T-helper 1 cell treated with Interleukin-12 subunit alpha and Interleukin-12 subunit beta and Interleukin-4 antibody, amounts not matched to agents 30 μg/mL and 1 μg/mL, for 36 hours (primary cell): ENCODE measurements around the gene ARFIP1.
A peak's percentile ranks its signal among the peaks of the same experiment; 100 is the strongest.

Source experiments
- H3K27ac Mint-ChIP-seq: one replicate; pipeline ENCODE4 v1.8.0; 2021; ENCODE audit warnings: mild to moderate bottlenecking, mixed read lengths
- H3K27me3 Mint-ChIP-seq: one replicate; pipeline ENCODE4 v1.8.0; 2021; ENCODE audit warnings: low read depth, mixed read lengths
- H3K36me3 Mint-ChIP-seq: one replicate; pipeline ENCODE4 v1.8.0; 2021; ENCODE audit warnings: low read depth, mixed read lengths
- H3K4me1 Mint-ChIP-seq: one replicate; pipeline ENCODE4 v1.8.0; 2021; ENCODE audit warnings: low read depth, mixed read lengths
- H3K4me3 Mint-ChIP-seq: one replicate; pipeline ENCODE4 v1.8.0; 2021; ENCODE audit warnings: mild to moderate bottlenecking, moderate library complexity, mixed read lengths
- H3K9me3 Mint-ChIP-seq: one replicate; pipeline ENCODE4 v1.8.0; 2021; ENCODE audit warnings: mixed read lengths

The ARFIP1 gene

GRCh38 chr4:152773953-152774352, 5.8 kb upstream of the ARFIP1 start:
- no peak overlapping the region for H3K4me3 Mint-ChIP-seq
- peaks cover 28% of the 10 kb centered on the region for H3K27me3 Mint-ChIP-seq
- H3K36me3 Mint-ChIP-seq: peaks cover 5% of the 10 kb centered on the region

GRCh38 chr4:152776352-152776751, 3.4 kb upstream of the ARFIP1 start:
- Mint-ChIP-seq H3K9me3 (no peaks in the 10 kb centered on the region), H3K27ac (no peak overlapping the region), H3K27me3 (peaks cover 24% of the 10 kb centered on the region), H3K36me3 (peaks cover 3% of the 10 kb centered on the region), H3K4me3 (no peak overlapping the region), H3K4me1 (peaks cover 25% of the 10 kb centered on the region)

More at GRCh38 chr4:152773953-152774352, 5.8 kb upstream of the ARFIP1 start:
- peaks cover 14% of the 10 kb centered on the region for H3K4me1 Mint-ChIP-seq
- no peak overlapping the region for H3K27ac Mint-ChIP-seq
- no peaks in the 10 kb centered on the region for H3K9me3 Mint-ChIP-seq

GRCh38 chr4:152777488-152777887, 2.3 kb upstream of the ARFIP1 start:
- Mint-ChIP-seq H3K4me3 (no peak overlapping the region), H3K4me1 (peaks cover 31% of the 10 kb centered on the region), H3K36me3 (peaks cover 7% of the 10 kb centered on the region), H3K27ac (no peak overlapping the region), H3K9me3 (no peaks in the 10 kb centered on the region), H3K27me3 (peaks cover 24% of the 10 kb centered on the region)

GRCh38 chr4:152778656-152779512, 870 bp upstream of the ARFIP1 start:
- H3K4me1 Mint-ChIP-seq: peaks cover 34% of the 10 kb centered on the region
- peak overlapping the region; percentile 94 for H3K27ac Mint-ChIP-seq
- peaks cover 11% of the 10 kb centered on the region for H3K36me3 Mint-ChIP-seq
- no peaks in the 10 kb centered on the region for H3K9me3 Mint-ChIP-seq
- peak overlapping the region; percentile 97 for H3K4me3 Mint-ChIP-seq
- H3K27me3 Mint-ChIP-seq: peaks cover 24% of the 10 kb centered on the region

- peak overlapping the region; percentile 97 for H3K4me3 Mint-ChIP-seq
- H3K27me3 Mint-ChIP-seq: peaks cover 24% of the 10 kb centered on the region
- peaks cover 11% of the 10 kb centered on the region for H3K36me3 Mint-ChIP-seq
- peaks cover 37% of the 10 kb centered on the region for H3K4me1 Mint-ChIP-seq
- peak overlapping the region; percentile 94 for H3K27ac Mint-ChIP-seq
- H3K9me3 Mint-ChIP-seq: no peaks in the 10 kb centered on the region
Measured at GRCh38 chr4:152780267-152780778, 569 bp downstream of the ARFIP1 start.

GRCh38 chr4:152784490-152785350, 5.0 kb downstream of the ARFIP1 start:
- H3K27me3 Mint-ChIP-seq: no peaks in the 10 kb centered on the region
- H3K27ac Mint-ChIP-seq: no peak overlapping the region
- H3K4me1 Mint-ChIP-seq: peaks cover 35% of the 10 kb centered on the region
- no peaks in the 10 kb centered on the region for H3K9me3 Mint-ChIP-seq
- no peak overlapping the region for H3K4me3 Mint-ChIP-seq
- H3K36me3 Mint-ChIP-seq: peaks cover 13% of the 10 kb centered on the region

GRCh38 chr4:152785639-152786615, 6.2 kb downstream of the ARFIP1 start:
- peaks cover 15% of the 10 kb centered on the region for H3K36me3 Mint-ChIP-seq
- peak overlapping the region; percentile 65 for H3K27ac Mint-ChIP-seq
- H3K27me3 Mint-ChIP-seq: no peaks in the 10 kb centered on the region
- no peaks in the 10 kb centered on the region for H3K9me3 Mint-ChIP-seq
- peak overlapping the region; percentile 59 for H3K4me3 Mint-ChIP-seq
- H3K4me1 Mint-ChIP-seq: peaks cover 32% of the 10 kb centered on the region

GRCh38 chr4:152786627-152787026, 6.9 kb downstream of the ARFIP1 start:
- H3K27ac Mint-ChIP-seq: peak overlapping the region; percentile 65

GRCh38 chr4:152795891-152796290, 16.1 kb downstream of the ARFIP1 start:
- H3K36me3 Mint-ChIP-seq: peaks cover 5% of the 10 kb centered on the region
- no peak overlapping the region for H3K27ac Mint-ChIP-seq
- H3K9me3 Mint-ChIP-seq: no peaks in the 10 kb centered on the region
- H3K27me3 Mint-ChIP-seq: no peaks in the 10 kb centered on the region
- H3K4me1 Mint-ChIP-seq: peaks cover 3% of the 10 kb centered on the region
- no peak overlapping the region for H3K4me3 Mint-ChIP-seq

More at GRCh38 chr4:152786627-152787026, 6.9 kb downstream of the ARFIP1 start:
- Mint-ChIP-seq H3K4me1 (peaks cover 29% of the 10 kb centered on the region), H3K36me3 (peaks cover 12% of the 10 kb centered on the region), H3K9me3 (no peaks in the 10 kb centered on the region), H3K27me3 (no peaks in the 10 kb centered on the region), H3K4me3 (peak overlapping the region; percentile 59)

GRCh38 chr4:152803541-152803940, 23.8 kb downstream of the ARFIP1 start:
- H3K36me3 Mint-ChIP-seq: peaks cover 4% of the 10 kb centered on the region
- H3K27me3 Mint-ChIP-seq: no peaks in the 10 kb centered on the region
- H3K27ac Mint-ChIP-seq: no peak overlapping the region

GRCh38 chr4:152805071-152805650, 25.4 kb downstream of the ARFIP1 start:
- Mint-ChIP-seq H3K36me3 (peaks cover 6% of the 10 kb centered on the region), H3K4me3 (no peak overlapping the region), H3K9me3 (peaks cover 3% of the 10 kb centered on the region), H3K4me1 (peaks cover 12% of the 10 kb centered on the region), H3K27me3 (no peaks in the 10 kb centered on the region), H3K27ac (no peak overlapping the region)

More at GRCh38 chr4:152803541-152803940, 23.8 kb downstream of the ARFIP1 start:
- Mint-ChIP-seq H3K4me1 (peaks cover 12% of the 10 kb centered on the region), H3K9me3 (peaks cover 3% of the 10 kb centered on the region), H3K4me3 (no peak overlapping the region)

GRCh38 chr4:152805818-152806217, 26.1 kb downstream of the ARFIP1 start:
- Mint-ChIP-seq H3K36me3 (peaks cover 8% of the 10 kb centered on the region), H3K4me3 (no peak overlapping the region)

GRCh38 chr4:152806501-152807125, 26.9 kb downstream of the ARFIP1 start:
- Mint-ChIP-seq H3K4me3 (no peak overlapping the region), H3K9me3 (peaks cover 8% of the 10 kb centered on the region), H3K36me3 (peaks cover 13% of the 10 kb centered on the region), H3K27ac (no peak overlapping the region), H3K27me3 (no peaks in the 10 kb centered on the region), H3K4me1 (peaks cover 12% of the 10 kb centered on the region)

More at GRCh38 chr4:152805818-152806217, 26.1 kb downstream of the ARFIP1 start:
- H3K27ac Mint-ChIP-seq: no peak overlapping the region
- H3K27me3 Mint-ChIP-seq: no peaks in the 10 kb centered on the region
- peaks cover 12% of the 10 kb centered on the region for H3K4me1 Mint-ChIP-seq
- H3K9me3 Mint-ChIP-seq: peaks cover 3% of the 10 kb centered on the region
